ENCODE results near the gene GABBR1.

GABBR1 gene

GRCh38 chr6:29653452-29654038, 20.6 kb upstream of the GABBR1 start:
- DNase-seq (ENCODE audit: low spot score): peak; percentile 81

DNA sequence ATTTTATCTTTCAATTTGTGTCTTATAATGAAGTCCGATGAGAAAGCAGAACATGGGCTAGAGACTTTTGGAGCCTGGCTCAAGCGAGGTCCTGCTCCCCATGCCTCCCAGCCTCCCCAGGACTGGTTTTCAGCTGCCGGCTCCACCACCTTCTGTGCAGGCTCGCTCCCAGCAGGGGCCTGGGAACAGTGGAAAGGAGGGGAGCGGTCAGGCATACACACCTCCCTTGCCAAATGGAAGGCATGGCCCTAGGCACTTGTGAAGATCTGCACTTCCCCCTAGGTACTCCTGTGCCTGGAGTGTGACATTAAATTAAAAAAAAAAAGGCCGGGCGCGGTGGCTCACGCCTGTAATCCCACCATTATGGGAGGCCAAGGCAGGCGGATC, 19.2 kb upstream of the GABBR1 start:
- no peak for DNase-seq (ENCODE audit: low spot score)

GRCh38 chr6:29651413-29652197, 18.6 kb upstream of the GABBR1 start:
- peak; percentile 77 for DNase-seq (ENCODE audit: low spot score)

- DNase-seq (ENCODE audit: low spot score): peak; percentile 99
These were observed 17.0 kb upstream of the GABBR1 start for GRCh38 chr6:29649701-29650673.

GRCh38 chr6:29647927-29648642, 15.1 kb upstream of the GABBR1 start:
- DNase-seq (ENCODE audit: low spot score): peak; percentile 51

- no peak for DNase-seq (ENCODE audit: low spot score)
These were observed 8.6 kb upstream of the GABBR1 start for GRCh38 chr6:29641430-29642148.

- DNase-seq (ENCODE audit: low spot score): no peak
These were observed 4.3 kb upstream of the GABBR1 start for GRCh38 chr6:29637247-29637646.

DNA sequence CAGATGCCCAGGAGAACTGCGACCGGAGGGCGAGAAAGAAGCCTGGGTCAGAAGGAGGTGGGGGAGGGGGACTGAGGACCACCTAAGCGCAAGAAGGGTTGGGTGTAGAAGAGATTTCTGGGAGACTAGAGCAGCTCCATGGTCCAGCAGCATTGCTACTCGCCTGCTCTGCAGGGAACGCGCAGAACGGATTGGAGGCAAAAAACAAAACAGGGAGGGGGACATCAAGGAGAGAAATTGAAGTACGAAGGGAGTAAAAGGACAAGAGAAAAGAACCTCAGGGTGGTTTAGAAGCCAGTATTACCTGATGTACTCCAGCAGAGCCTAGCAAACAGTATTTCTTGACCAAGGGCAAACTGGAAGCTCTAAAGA, 537 bp upstream of the GABBR1 start:
- DNase-seq (ENCODE audit: low spot score): peak; percentile 36

GRCh38 chr6:29631860-29632731, 887 bp downstream of the GABBR1 start:
- peak; percentile 79 for DNase-seq (ENCODE audit: low spot score)

GRCh38 chr6:29631209-29631810, 1.7 kb downstream of the GABBR1 start:
- no peak for DNase-seq (ENCODE audit: low spot score)

DNA sequence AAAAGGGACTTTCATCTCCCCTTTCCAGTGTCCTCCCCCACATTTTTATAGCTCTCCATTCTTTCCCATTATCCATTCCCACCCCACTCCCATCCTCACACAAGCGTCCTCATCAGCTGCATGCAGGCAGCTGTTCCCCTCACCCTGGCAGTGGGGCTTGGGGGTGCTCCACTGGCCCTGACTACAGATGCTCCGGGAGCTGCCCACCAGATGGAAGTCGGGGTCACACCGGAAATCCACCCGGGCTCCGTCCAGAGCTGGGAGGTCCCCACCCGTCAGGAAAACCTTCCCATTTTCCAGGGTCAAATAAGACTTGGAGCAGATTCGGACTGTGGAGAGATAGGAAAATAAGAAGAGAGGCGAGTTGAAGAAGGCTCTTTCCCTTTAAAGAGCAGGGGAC, 2.7 kb downstream of the GABBR1 start:
- no peak for DNase-seq (ENCODE audit: low spot score)

- DNase-seq (ENCODE audit: low spot score): no peak
These were observed 3.4 kb downstream of the GABBR1 start for GRCh38 chr6:29629571-29629970.

GRCh38 chr6:29628419-29629281, 4.3 kb downstream of the GABBR1 start:
- peak; percentile 71 for DNase-seq (ENCODE audit: low spot score)

GRCh38 chr6:29627755-29628418, 5.1 kb downstream of the GABBR1 start:
- peak; percentile 58 for DNase-seq (ENCODE audit: low spot score)

GRCh38 chr6:29626948-29627754, 5.8 kb downstream of the GABBR1 start:
- no peak for DNase-seq (ENCODE audit: low spot score)

DNA sequence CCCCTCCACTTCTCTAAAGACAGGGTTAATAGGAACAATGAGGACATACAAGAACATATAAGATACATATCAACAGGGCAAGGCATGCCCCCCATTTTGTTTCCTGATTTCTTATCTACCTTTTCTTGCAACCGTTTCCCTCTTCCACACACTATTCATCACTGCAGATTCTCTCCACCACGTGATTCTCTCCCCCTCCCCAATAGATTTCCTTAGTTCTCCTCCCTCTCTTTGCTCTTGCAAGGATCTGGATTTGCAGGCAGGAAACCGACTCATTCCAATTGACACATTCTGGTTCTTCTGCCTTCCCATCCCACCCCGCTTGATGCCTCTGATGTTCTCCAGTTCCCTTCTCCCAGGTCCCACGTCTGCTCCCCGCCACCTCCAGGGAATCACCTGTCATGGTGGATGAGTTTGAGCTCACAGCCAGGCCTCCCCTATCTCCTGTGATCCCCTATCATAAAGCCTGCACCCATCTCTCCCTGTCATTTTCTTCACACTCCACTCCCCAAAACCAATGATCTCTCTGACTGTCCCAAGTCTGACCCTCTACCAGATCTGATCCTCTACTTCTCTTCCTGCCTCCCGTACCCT, 7.5 kb downstream of the GABBR1 start:
- no peak for DNase-seq (ENCODE audit: low spot score)

- no peak for DNase-seq (ENCODE audit: low spot score)
These were observed 8.4 kb downstream of the GABBR1 start for GRCh38 chr6:29624520-29624961.

All from NAMALWA (cell line).